Vagina (tissue), 2 donors: ENCODE data around the gene TCEANC2.

Experiments
- POLR2A ChIP-seq, 2 donors: fragments of 450-650 bp; IDR thresholded peaks; one replicate each; pipeline ENCODE4 v1.6.1; 2017; ENCODE audit warnings: antibody characterized with exemption in 2 of 2, mild to moderate bottlenecking in 2 of 2, moderate library complexity in 2 of 2
- POLR2AphosphoS5 ChIP-seq, 2 donors: sonication (generic); formaldehyde crosslinking; IDR thresholded peaks; one replicate each; pipeline ENCODE4 v1.9.0; 2017; ENCODE audit warnings: antibody characterized with exemption in 2 of 2, mild to moderate bottlenecking in 2 of 2, low read depth in 1 of 2; ENCODE audit not compliant: insufficient read depth in 1 of 2
- TF ChIP-seq, protein P1 (sequence below), 3 experiments: fragments of 450-650 bp in 2 of 3; fragments of 200-600 bp in 1 of 3; sonication (generic) in 1 of 3; IDR thresholded peaks; one replicate each; pipeline ENCODE4 v1.5.1; 2017 to 2019; ENCODE audit warnings: antibody characterized with exemption in 3 of 3, mild to moderate bottlenecking in 2 of 3, moderate library complexity in 2 of 3

- TF ChIP-seq, protein P1, sequence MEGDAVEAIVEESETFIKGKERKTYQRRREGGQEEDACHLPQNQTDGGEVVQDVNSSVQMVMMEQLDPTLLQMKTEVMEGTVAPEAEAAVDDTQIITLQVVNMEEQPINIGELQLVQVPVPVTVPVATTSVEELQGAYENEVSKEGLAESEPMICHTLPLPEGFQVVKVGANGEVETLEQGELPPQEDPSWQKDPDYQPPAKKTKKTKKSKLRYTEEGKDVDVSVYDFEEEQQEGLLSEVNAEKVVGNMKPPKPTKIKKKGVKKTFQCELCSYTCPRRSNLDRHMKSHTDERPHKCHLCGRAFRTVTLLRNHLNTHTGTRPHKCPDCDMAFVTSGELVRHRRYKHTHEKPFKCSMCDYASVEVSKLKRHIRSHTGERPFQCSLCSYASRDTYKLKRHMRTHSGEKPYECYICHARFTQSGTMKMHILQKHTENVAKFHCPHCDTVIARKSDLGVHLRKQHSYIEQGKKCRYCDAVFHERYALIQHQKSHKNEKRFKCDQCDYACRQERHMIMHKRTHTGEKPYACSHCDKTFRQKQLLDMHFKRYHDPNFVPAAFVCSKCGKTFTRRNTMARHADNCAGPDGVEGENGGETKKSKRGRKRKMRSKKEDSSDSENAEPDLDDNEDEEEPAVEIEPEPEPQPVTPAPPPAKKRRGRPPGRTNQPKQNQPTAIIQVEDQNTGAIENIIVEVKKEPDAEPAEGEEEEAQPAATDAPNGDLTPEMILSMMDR (IDR thresholded peaks at IDR 0.05) = no peak
- no peak for TF ChIP-seq POLR2AphosphoS5 (IDR thresholded peaks at IDR 0.05; ENCODE audit: insufficient read depth in 1 of 2, low read depth in 1 of 2)
- TF ChIP-seq POLR2A (IDR thresholded peaks at IDR 0.05) = no peak
Measured at GRCh38 chr1:54111624-54112023, 58.2 kb downstream of the TCEANC2 start.
